WTC11 (cell line): ENCODE measurements around the gene MOB2. TPM values are rescaled to one million over a fixed set of nuclear protein-coding genes. Genes with fewer than 3 reads are reported as not detected.

Experiments
- ATAC-seq: fragments of 200-7000 bp; cut with Tn5 transposase; 2 replicates; pipeline ENCODE4 v1.10.0; 2021; ENCODE audit warnings: mild to moderate bottlenecking, moderate library complexity
- CTCF ChIA-PET: fragments of 300-600 bp; sonication (Branson Sonifier 250); formaldehyde crosslinking; loops from one replicate; lab custom pipeline; 2021; ENCODE audit warnings: antibody characterized with exemption; lab: Charles Lee
- POLR2A ChIA-PET: fragments of 350-600 bp; sonication (Branson Sonifier 250); formaldehyde crosslinking; loops from one replicate; lab custom pipeline; 2021; ENCODE audit warnings: antibody characterized with exemption; lab: Charles Lee
- DNase-seq: peaks from one replicate; pipeline ENCODE4 v3.0.0; 2021; ENCODE audit warnings: low spot score
- H3K27ac Mint-ChIP-seq: 2 replicates; pipeline ENCODE4 v1.8.0; 2021; ENCODE audit warnings: mixed read lengths
- H3K27me3 Mint-ChIP-seq: 2 replicates; pipeline ENCODE4 v1.8.0; 2021; ENCODE audit warnings: low read depth, mild to moderate bottlenecking, moderate library complexity, mixed read lengths
- H3K36me3 Mint-ChIP-seq: 2 replicates; pipeline ENCODE4 v1.8.0; 2021; ENCODE audit warnings: mixed read lengths
- H3K4me1 Mint-ChIP-seq: 2 replicates; pipeline ENCODE4 v1.8.0; 2022; ENCODE audit warnings: mixed read lengths
- H3K4me3 Mint-ChIP-seq: 2 replicates; pipeline ENCODE4 v1.8.0; 2021; ENCODE audit warnings: mild to moderate bottlenecking, moderate library complexity, mixed read lengths
- H3K9me3 Mint-ChIP-seq: 2 replicates; pipeline ENCODE4 v1.8.0; 2021; ENCODE audit warnings: mixed read lengths
- FOXJ3 ChIP-seq: sonication (generic); formaldehyde crosslinking; IDR thresholded peaks from 2 replicates; pipeline ENCODE4 v1.9.0; 2021; ENCODE audit warnings: missing genetic modification reagents, mild to moderate bottlenecking, borderline replicate concordance
- FOXP1 ChIP-seq: sonication (generic); formaldehyde crosslinking; IDR thresholded peaks from 2 replicates; pipeline ENCODE4 v1.8.0; 2022; ENCODE audit warnings: missing genetic modification reagents, mild to moderate bottlenecking, moderate library complexity, borderline replicate concordance
- MAX ChIP-seq: sonication (generic); formaldehyde crosslinking; IDR thresholded peaks from 2 replicates; pipeline ENCODE4 v1.8.0; 2022; ENCODE audit warnings: mild to moderate bottlenecking, missing genetic modification reagents
- PRRX2 ChIP-seq: fragments of 250-450 bp; sonication (Bioruptor Pico); IDR thresholded peaks from 2 replicates; pipeline ENCODE4 v1.8.0; 2021; ENCODE audit warnings: mild to moderate bottlenecking
- RORB ChIP-seq: fragments of 250-450 bp; sonication (Bioruptor Pico); IDR thresholded peaks from 2 replicates; pipeline ENCODE4 v1.9.0; 2021; ENCODE audit warnings: mild to moderate bottlenecking
- USF1 ChIP-seq: sonication (generic); formaldehyde crosslinking; IDR thresholded peaks from 2 replicates; pipeline ENCODE4 v1.8.0; 2022; ENCODE audit warnings: mild to moderate bottlenecking, missing genetic modification reagents
- USF2 ChIP-seq: sonication (generic); formaldehyde crosslinking; IDR thresholded peaks from 2 replicates; pipeline ENCODE4 v1.8.1; 2023; ENCODE audit warnings: mild to moderate bottlenecking, missing genetic modification reagents, moderate library complexity
- ZNF219 ChIP-seq: sonication (generic); formaldehyde crosslinking; IDR thresholded peaks from 2 replicates; pipeline ENCODE4 v1.8.0; 2023; ENCODE audit warnings: missing genetic modification reagents, mild to moderate bottlenecking, borderline replicate concordance
- ZNF232 ChIP-seq: sonication (generic); formaldehyde crosslinking; IDR thresholded peaks from 2 replicates; pipeline ENCODE4 v1.8.0; 2022; ENCODE audit warnings: mild to moderate bottlenecking, missing genetic modification reagents
- ZNF416 ChIP-seq: fragments of 250-450 bp; sonication (Bioruptor Pico); IDR thresholded peaks from 2 replicates; pipeline ENCODE4 v1.9.0; 2021; ENCODE audit warnings: mild to moderate bottlenecking, inconsistent platforms
- total RNA-seq: library from RNA; stranded (reverse); gene quantifications from 3 replicates; pipeline ENCODE4 v1.2.3, GENCODE V29; 2021
- TF ChIP-seq, protein P1 (sequence below): fragments of 250-450 bp; sonication (Bioruptor Pico); IDR thresholded peaks from 2 replicates; pipeline ENCODE4 v1.9.0; 2021; ENCODE audit warnings: mild to moderate bottlenecking
- TF ChIP-seq, protein P2 (sequence below): sonication (generic); formaldehyde crosslinking; IDR thresholded peaks from 2 replicates; pipeline ENCODE4 v1.8.1; 2023; ENCODE audit warnings: mild to moderate bottlenecking, missing genetic modification reagents
- TF ChIP-seq, protein P3 (sequence below): fragments of 250-450 bp; sonication (Bioruptor Pico); conservative IDR thresholded peaks from 2 replicates; pipeline ENCODE4 v1.9.0; 2021; ENCODE audit warnings: mild to moderate bottlenecking
- TF ChIP-seq, protein P4 (sequence below): sonication (generic); formaldehyde crosslinking; IDR thresholded peaks from 2 replicates; pipeline ENCODE4 v1.8.0; 2022; ENCODE audit warnings: missing genetic modification reagents

MOB2 gene
- total RNA-seq, 1 experiment from 2014 or later, result 21.7 TPM

GRCh38 chr11:1443737-1444136, 42.8 kb downstream of the MOB2 start:
- H3K36me3 Mint-ChIP-seq, result peaks cover 2% of the 10 kb centered on the region; the same call in 1 of the 2 replicates
- no peaks in the 10 kb centered on the region for H3K27me3 Mint-ChIP-seq
- no peak overlapping the region for H3K4me3 Mint-ChIP-seq
- no peaks in the 10 kb centered on the region for H3K4me1 Mint-ChIP-seq
- no peak for TF ChIP-seq PRRX2
- no peak for TF ChIP-seq USF1
- TF ChIP-seq, protein P1, sequence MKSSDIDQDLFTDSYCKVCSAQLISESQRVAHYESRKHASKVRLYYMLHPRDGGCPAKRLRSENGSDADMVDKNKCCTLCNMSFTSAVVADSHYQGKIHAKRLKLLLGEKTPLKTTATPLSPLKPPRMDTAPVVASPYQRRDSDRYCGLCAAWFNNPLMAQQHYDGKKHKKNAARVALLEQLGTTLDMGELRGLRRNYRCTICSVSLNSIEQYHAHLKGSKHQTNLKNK (CRISPR knock-in tag), result no peak
- no peak for TF ChIP-seq MAX (CRISPR knock-in tag)
- TF ChIP-seq, protein P2, sequence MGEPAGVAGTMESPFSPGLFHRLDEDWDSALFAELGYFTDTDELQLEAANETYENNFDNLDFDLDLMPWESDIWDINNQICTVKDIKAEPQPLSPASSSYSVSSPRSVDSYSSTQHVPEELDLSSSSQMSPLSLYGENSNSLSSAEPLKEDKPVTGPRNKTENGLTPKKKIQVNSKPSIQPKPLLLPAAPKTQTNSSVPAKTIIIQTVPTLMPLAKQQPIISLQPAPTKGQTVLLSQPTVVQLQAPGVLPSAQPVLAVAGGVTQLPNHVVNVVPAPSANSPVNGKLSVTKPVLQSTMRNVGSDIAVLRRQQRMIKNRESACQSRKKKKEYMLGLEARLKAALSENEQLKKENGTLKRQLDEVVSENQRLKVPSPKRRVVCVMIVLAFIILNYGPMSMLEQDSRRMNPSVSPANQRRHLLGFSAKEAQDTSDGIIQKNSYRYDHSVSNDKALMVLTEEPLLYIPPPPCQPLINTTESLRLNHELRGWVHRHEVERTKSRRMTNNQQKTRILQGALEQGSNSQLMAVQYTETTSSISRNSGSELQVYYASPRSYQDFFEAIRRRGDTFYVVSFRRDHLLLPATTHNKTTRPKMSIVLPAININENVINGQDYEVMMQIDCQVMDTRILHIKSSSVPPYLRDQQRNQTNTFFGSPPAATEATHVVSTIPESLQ (CRISPR knock-in tag), result no peak
- no peak for TF ChIP-seq ZNF232 (CRISPR knock-in tag)
- TF ChIP-seq ZNF219 (CRISPR knock-in tag), result no peak
- TF ChIP-seq ZNF416, result no peak
- no peak for TF ChIP-seq USF2 (CRISPR knock-in tag)
- no peak for TF ChIP-seq RORB (CRISPR knock-in tag)
- TF ChIP-seq FOXP1 (CRISPR knock-in tag), result no peak
- no peak overlapping the region for H3K27ac Mint-ChIP-seq
- H3K9me3 Mint-ChIP-seq, result no peaks in the 10 kb centered on the region
- DNase-seq, result no peak
- no peak for ATAC-seq
- POLR2A ChIA-PET, result no interaction called here
- CTCF ChIA-PET, result interaction anchor here (1.5 kb wide), 1 partner anchor 8 kb away, joined by 3 read pairs; no protein-coding TSS in a partner anchor

GRCh38 chr11:1442807-1443366, 43.7 kb downstream of the MOB2 start:
- ATAC-seq (no peak), DNase-seq (no peak)
- no peaks in the 10 kb centered on the region for H3K4me1 Mint-ChIP-seq
- H3K27ac Mint-ChIP-seq, result no peak overlapping the region
- no peak overlapping the region for H3K4me3 Mint-ChIP-seq
- no peaks in the 10 kb centered on the region for H3K27me3 Mint-ChIP-seq
- CTCF ChIA-PET, result interaction anchor here (1.2 kb wide), 1 partner anchor 11 kb away, joined by 4 read pairs; no protein-coding TSS in a partner anchor
- H3K9me3 Mint-ChIP-seq, result no peaks in the 10 kb centered on the region
- peaks cover 2% of the 10 kb centered on the region; the same call in 1 of the 2 replicates for H3K36me3 Mint-ChIP-seq
- POLR2A ChIA-PET, result no interaction called here
- TF ChIP-seq RORB (CRISPR knock-in tag) (no peak), FOXP1 (CRISPR knock-in tag) (no peak), FOXJ3 (no peak)
- TF ChIP-seq, protein P3, sequence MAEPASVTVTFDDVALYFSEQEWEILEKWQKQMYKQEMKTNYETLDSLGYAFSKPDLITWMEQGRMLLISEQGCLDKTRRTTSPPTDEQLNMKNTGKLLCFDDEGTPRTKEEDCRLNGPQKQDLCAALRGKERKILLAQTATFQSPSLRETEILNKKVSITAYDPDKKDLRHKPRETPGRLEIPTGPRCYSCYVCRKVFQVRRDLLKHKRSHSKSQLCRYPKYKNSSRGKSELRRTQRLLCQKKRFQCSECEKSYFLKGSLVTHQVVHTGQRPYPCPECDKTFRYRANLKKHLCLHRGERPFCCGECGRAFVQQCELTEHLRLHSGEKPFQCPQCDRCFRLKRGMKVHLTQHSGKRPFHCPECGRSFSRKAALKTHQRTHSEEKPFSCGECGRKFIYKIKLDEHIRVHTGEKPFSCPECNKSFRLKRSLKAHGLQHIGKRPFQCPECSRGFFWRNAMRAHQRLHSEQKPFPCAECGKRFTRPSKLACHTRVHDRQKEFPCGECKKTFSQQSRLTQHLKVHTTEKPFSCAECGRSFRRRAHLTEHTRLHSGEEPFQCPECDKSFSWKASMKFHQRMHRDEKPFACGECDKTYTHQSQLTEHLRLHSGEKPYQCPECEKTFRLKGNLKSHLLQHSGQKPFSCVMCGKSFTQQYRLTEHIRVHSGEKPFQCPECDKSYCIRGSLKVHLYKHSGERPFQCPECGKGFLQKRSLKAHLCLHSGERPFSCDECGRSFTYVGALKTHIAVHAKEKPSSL (CRISPR knock-in tag), result no peak
- TF ChIP-seq, protein P1 (CRISPR knock-in tag), result no peak
- TF ChIP-seq, protein P4, sequence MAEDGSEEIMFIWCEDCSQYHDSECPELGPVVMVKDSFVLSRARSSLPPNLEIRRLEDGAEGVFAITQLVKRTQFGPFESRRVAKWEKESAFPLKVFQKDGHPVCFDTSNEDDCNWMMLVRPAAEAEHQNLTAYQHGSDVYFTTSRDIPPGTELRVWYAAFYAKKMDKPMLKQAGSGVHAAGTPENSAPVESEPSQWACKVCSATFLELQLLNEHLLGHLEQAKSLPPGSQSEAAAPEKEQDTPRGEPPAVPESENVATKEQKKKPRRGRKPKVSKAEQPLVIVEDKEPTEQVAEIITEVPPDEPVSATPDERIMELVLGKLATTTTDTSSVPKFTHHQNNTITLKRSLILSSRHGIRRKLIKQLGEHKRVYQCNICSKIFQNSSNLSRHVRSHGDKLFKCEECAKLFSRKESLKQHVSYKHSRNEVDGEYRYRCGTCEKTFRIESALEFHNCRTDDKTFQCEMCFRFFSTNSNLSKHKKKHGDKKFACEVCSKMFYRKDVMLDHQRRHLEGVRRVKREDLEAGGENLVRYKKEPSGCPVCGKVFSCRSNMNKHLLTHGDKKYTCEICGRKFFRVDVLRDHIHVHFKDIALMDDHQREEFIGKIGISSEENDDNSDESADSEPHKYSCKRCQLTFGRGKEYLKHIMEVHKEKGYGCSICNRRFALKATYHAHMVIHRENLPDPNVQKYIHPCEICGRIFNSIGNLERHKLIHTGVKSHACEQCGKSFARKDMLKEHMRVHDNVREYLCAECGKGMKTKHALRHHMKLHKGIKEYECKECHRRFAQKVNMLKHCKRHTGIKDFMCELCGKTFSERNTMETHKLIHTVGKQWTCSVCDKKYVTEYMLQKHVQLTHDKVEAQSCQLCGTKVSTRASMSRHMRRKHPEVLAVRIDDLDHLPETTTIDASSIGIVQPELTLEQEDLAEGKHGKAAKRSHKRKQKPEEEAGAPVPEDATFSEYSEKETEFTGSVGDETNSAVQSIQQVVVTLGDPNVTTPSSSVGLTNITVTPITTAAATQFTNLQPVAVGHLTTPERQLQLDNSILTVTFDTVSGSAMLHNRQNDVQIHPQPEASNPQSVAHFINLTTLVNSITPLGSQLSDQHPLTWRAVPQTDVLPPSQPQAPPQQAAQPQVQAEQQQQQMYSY (CRISPR knock-in tag), result no peak
- TF ChIP-seq, all 79 proteins: peak for 0
